NT2/D1 (cell line): ENCODE results near the gene SNRNP70.
"Not testable (repeated sequence)": the region's sequence is repeated elsewhere in the genome, so short reads cannot be mapped to it uniquely, and the experiment has no call there.

ENCODE experiments used
- YY1 ChIP-seq: IDR thresholded peaks from 2 replicates; pipeline ENCODE4 v1.6.1; 2011; ENCODE audit not compliant: insufficient read length, insufficient read depth
- ZNF274 ChIP-seq: IDR thresholded peaks from 2 replicates; pipeline ENCODE4 v1.6.1; 2011; ENCODE audit warnings: mild to moderate bottlenecking, low read depth, low read length

GRCh38 chr19:49127225-49127624 is 42.0 kb downstream of the SNRNP70 start:
- TF ChIP-seq YY1, ZNF274: not testable (repeated sequence)
